Suppressor macrophage treated with lipopolysaccharide for 1 hour (primary cell): ENCODE results near the gene GPER1.

ENCODE experiments used
- DNase-seq, 3 donors: peaks; one replicate each; pipeline ENCODE4 v3.0.0-alpha.2; 2020 to 2022

Gene GPER1

GRCh38 chr7:1090686-1091643 lies 3.1 kb downstream of the GPER1 start:
- DNase-seq: peak; percentile 62 to 70 (median 69)

GRCh38 chr7:1091644-1092027 lies 3.7 kb downstream of the GPER1 start:
- DNase-seq: no peak

GRCh38 chr7:1092161-1092632 lies 4.3 kb downstream of the GPER1 start:
- DNase-seq: no peak

GRCh38 chr7:1092806-1093501 lies 5.0 kb downstream of the GPER1 start:
- DNase-seq: no peak

GRCh38 chr7:1093502-1093843 lies 5.6 kb downstream of the GPER1 start:
- DNase-seq: no peak

- no peak for DNase-seq
Measured at GRCh38 chr7:1093916-1094508, 6.1 kb downstream of the GPER1 start.

- no peak for DNase-seq
Measured at GRCh38 chr7:1094870-1095269, 7.0 kb downstream of the GPER1 start.

- no peak for DNase-seq
Measured at GRCh38 chr7:1095621-1096155, 7.8 kb downstream of the GPER1 start.

- no peak for DNase-seq
Measured at GRCh38 chr7:1096156-1097119, 8.5 kb downstream of the GPER1 start.

GRCh38 chr7:1097120-1097504 lies 9.2 kb downstream of the GPER1 start:
- no peak for DNase-seq

- DNase-seq: no peak
Measured at GRCh38 chr7:1098243-1099153, 10.6 kb downstream of the GPER1 start.

- no peak for DNase-seq
Measured at GRCh38 chr7:1099154-1099542, 11.2 kb downstream of the GPER1 start.

GRCh38 chr7:1099637-1100036 lies 11.7 kb downstream of the GPER1 start:
- no peak for DNase-seq

GRCh38 chr7:1100386-1100785 lies 12.5 kb downstream of the GPER1 start:
- no peak for DNase-seq

- DNase-seq: no peak
Measured at GRCh38 chr7:1100834-1101562, 13.1 kb downstream of the GPER1 start.

GRCh38 chr7:1101563-1102431 lies 13.9 kb downstream of the GPER1 start:
- no peak for DNase-seq

GRCh38 chr7:1103009-1103788 lies 15.3 kb downstream of the GPER1 start:
- peak; percentile 51 to 73 (median 72) for DNase-seq

GRCh38 chr7:1103789-1104515 lies 16.0 kb downstream of the GPER1 start:
- DNase-seq: no peak
